Stromal cell of bone marrow (primary cell): ENCODE results near the gene ARTN.

ENCODE experiments used
- DNase-seq: peaks from one replicate; pipeline ENCODE4 v3.0.0-alpha.2; 2012; ENCODE audit warnings: low read depth

The ARTN gene

GRCh38 chr1:43985984-43986595 is 52.5 kb downstream of the ARTN start:
- no peak for DNase-seq

GRCh38 chr1:43986712-43987111 is 53.1 kb downstream of the ARTN start:
- no peak for DNase-seq
